HG02885 (cell line): ENCODE measurements around the gene DRAP1.

Experiments
- ATAC-seq: cut with Tn5 transposase; IDR thresholded peaks from one replicate; pipeline ENCODE4 v1.9.1; 2021; ENCODE audit warnings: mild to moderate bottlenecking; ENCODE audit not compliant: unreplicated experiment, poor library complexity

Gene DRAP1

DNA sequence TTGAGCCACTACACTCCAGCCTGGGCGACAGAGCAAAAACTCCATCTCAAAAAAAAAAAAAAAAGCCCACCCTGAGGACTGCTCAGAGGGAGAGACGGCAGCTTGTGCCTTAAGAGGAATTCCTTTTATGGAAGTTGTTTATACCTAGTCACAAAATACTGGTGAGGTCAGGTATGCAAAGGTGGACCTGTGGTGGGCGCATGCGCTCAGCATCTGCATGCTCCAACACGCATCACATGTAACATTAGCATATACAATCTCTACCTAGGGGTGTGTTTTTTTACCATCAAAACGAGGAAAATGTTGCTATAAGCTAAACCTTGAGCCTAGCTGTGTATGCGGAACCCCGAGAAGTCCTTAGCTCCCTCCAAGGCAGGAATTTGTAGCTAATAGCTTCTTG lies 35.5 kb downstream of the DRAP1 start:
- ATAC-seq = no peak

DNA sequence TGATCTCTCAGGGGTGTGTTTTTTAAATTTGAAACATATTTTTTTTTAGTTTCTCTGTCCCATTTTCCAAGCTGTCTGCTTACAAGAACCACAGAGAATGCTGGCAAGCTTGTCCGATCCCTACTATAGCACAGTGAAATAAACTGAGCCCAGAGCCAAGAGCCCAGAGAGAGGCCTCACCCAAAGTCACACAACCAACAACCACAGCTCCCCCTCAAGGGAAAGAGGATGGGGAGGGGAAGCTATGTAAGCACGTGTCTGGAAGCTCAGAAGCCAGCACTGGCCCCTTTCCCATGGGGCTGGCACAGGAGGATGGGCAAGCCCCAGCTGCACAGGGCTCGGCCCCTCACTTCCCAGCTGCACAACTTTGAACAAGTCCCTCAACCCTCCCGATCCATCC lies 39.1 kb downstream of the DRAP1 start:
- no peak for ATAC-seq

DNA sequence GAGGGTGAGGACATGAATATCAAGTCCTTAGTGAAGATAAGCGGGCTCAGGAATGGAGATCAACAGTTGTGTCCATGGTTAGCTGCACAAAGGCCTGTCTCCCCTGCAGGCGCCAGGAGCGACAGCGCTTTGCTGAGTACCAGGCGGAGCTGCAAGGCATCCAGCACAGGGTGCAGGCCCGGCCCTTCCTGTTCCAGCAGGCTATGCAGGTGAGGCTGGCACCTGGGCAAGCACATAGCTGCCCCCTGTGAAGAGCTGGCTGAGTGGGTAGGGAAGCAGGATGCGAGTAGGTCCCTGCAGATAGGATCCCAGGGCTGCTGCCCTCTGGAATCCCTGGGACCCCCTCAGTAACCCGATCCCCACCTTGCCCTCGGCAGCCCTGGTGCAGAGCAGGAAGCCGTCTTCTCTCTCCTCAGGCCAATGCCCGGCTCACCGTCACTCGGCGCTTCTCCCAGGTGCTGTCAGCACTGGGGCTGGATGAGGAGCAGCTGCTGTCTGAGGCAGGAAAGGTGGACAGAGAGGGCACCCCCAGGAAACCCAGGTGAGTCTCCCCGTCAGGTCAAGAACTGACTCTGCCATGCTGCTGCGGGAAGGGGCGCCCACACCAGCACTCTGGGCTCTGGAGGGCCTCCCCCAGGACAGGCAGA lies 39.7 kb downstream of the DRAP1 start:
- no peak for ATAC-seq

DNA sequence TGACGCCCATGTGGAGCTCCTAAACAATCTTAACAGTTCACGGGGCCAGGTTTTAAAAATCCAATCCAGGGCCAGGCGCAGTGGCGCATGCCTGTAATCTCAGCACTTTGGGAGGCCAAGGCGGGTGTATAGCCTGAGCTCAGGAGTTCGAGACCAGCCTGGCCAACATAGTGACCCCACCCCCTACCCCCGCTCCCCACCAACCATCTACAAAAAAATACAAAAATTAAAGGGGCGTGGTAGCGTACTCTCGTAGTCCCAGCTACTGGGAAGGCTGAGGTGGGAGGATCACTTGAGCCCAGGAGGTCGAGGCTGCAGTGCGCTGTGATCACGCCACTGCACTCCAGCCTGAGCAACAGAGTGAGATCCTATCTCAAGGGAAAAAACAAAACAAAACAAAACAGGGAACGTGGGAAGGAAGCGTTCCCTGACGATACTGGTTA lies 41.6 kb downstream of the DRAP1 start:
- ATAC-seq = no peak

DNA sequence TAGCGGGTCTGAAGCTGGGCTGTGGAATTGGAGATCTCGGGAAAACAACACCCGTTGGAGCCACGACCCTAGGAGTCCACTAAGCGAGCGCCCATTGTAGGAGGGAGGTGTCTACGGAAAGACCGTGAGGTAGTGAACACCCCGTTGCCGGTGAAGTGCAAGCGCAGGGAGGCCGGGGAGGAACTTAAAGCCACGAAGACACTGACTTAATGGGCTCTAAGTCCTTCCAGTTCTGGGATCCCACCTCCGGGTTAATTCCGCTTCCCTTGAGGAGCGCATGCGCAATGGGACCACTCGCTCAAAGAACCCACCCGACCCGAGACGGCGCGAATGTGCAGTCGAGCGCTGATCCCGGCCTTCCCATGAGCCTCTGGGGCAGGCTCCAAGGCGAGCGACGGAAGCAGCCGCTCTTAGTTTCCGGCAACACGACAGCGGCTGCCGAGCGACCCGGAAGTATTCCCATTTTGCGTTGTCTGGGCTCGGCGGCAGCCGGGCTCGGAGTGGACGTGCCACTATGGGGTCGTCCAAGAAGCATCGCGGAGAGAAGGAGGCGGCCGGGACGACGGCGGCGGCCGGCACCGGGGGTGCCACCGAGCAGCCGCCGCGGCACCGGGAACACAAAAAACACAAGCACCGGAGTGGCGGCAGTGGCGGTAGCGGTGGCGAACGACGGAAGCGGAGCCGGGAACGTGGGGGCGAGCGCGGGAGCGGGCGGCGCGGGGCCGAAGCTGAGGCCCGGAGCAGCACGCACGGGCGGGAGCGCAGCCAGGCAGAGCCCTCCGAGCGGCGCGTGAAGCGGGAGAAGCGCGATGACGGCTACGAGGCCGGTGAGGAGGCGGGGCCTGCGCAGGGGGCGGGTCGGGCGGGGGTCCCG lies 42.3 kb downstream of the DRAP1 start, which contains the start of gene SART1:
Gene SART1, plus strand, starts transcription at position 468 of the 874 bp plus-strand sequence. Its CDS starts 47 bp downstream, at position 515.
- ATAC-seq = peak; percentile 92

DNA sequence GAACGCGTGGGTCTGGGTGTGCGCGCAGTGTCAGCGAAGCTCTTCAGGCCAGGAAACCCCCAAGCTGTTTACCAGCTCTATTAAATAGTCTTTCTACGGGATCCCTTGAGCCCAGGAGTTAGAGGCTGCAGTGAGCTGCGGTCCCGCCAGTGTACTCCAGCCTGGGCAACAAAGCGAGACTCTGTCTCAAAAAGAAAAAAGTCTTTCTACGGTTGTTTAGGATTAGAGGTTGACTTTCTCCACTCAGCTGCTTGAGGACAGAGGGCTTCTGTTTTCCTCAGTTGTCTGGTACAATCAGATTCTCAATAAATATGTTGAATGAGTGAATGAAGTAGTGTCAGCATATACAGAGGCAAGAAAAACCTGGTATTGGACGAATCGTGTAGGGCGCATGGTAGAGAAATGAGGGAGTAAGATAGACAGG lies 42.9 kb downstream of the DRAP1 start:
- ATAC-seq = no peak

DNA sequence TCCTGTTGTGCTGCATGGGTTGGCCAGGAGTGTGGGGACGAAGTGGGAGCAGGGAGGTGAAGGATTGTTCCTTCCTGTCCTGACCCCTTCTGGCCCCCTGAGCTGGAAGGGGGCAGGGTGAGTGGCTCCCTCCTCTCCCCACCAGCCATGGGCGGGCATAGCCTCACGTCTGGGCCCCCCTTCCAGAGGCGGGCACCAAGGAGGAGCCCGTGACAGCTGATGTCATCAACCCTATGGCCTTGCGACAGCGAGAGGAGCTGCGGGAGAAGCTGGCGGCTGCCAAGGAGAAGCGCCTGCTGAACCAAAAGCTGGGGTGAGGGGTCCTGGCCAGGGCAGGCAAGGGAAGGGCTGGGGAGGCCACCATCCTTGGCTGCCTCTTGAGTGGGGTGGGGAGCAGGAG lies 45.7 kb downstream of the DRAP1 start:
- ATAC-seq = no peak

DNA sequence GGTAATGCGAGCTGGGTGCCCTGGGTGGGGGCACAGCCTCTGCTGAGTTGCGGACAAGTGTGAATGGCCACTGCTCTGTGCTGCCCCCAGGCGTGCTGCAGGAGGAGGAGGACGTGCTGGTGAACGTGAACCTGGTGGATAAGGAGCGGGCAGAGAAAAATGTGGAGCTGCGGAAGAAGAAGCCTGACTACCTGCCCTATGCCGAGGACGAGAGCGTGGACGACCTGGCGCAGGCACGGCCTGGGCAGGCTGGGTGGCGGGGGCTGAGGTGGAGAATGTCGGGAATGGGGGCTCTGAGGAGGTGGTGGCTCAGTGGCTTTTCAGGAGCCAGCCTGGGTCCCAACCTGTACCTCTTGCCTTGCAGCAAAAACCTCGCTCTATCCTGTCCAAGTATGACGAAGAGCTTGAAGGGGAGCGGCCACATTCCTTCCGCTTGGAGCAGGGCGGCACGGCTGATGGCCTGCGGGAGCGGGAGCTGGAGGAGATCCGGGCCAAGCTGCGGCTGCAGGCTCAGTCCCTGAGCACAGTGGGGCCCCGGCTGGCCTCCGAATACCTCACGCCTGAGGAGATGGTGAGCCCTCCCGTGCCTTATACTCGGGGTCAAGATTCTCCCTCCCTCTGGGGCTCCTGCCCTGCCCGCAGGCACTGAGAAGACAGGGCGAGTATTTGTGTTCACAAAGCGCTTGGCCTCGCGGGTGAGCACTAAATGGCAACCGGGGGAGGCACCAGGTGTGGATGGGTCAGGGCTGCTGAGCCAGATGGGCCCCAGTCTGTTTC lies 46.9 kb downstream of the DRAP1 start:
- no peak for ATAC-seq

DNA sequence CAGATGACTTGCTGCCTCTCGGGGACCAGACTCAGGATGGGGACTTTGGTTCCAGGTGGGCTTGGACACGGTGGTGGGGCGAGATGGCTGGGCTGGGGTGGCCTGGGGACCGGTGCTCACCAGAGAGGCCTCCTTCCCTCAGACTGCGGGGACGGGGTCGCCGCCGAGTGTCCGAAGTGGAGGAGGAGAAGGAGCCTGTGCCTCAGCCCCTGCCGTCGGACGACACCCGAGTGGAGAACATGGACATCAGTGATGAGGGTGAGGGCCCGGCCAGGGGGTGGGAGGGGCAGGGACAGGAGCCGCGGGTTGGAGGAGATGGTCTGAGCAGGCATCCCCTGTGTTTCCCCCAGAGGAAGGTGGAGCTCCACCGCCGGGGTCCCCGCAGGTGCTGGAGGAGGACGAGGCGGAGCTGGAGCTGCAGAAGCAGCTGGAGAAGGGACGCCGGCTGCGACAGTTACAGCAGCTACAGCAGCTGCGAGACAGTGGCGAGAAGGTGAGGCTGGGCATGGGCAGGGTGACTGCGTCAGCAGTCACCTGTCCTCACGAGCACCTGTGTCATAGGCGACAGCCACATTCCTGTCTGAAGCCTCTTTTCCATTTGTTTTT lies 48.2 kb downstream of the DRAP1 start:
- no peak for ATAC-seq

DNA sequence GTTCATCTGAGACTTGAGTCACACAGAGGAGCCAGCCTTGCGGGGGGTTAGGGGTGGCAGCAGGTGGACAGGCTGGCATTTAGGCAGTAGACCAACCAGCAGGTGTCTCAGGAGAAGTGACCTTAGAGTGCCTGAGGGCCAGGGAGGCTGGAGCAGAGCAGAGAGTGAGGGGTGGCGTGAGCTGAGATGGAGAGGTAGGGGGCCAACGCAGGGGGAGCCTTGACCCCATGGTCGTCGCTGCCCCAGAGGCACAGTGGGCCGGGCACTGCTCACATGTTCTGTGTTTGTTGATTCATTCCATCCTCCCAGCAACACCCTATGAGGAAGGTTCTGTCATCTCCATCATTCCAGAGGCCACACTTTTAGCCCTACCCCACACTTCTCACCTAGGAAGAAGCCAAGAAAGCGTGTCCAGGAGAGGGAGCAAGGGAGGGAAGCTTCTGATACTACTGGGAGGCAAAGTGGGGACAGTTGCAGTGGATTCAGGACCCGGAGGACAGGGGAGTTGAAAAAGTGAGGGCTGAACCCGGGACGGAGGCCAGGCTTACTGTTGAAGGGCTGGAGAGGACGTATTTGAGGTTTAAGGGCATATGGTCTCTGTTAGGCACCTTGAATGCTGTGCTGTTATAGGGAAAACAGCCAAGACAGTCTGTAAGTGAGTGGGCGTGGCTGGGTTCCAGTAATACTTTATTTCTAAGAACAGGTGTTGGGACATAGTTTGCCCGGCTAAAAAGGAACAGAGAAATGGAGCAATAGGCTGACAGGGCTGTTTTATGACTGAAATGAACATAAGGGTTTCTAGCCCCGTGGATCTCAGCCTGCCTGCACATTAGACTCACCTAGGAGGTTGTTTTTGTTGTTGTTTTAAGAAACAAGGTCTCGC lies 49.6 kb downstream of the DRAP1 start:
- no peak for ATAC-seq
